ENCODE data around the gene CERK.

Gene CERK

DNA sequence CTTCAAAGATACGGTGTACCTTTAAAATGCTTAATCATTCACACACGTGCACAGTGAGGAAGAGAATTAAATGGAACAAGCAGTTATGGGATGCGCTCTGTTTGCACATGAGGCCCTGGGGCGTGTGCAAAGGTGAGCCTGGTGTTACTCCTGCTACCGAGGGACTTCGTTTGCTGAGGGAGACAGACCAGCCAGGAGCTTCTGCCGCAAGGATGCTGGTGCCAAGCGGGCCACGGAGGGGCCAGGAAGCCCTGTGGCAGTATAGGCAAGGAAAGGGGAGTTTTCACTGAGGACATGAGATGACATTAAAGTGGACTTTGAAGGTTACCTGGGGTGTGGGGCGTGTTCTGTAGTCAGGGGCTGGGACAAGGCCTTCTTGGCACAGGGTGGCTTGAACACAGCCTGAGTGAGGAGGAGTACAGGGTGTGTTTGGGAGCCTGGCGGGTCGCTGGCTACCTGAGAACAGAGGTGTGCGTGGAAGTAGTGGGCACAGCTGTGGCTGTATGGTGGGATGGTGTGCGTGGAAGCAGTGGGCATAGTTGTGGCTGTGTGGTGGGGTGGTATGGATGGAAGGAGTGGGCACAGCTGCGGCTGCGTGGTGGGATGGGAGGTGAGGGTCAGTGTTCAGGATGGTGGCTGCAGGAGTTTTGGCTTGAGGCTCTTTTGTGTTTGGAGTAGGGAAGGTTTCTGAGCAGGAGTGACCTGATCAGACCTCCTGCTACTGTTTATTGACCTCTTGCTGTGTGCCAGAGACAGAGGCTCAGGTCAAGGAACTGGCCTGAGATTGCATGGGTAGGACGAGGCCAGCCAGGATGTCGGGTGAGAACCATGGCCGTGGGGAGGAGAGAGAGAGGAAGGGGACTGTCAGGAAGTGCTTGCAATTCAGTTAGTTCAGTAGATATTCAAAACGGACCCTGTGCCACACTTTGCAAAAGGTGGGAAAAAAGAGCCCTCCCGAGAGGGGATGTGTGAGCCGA lies 38.1 kb upstream of the CERK start:
- WGBS (ENCODE audit: insufficient coverage, insufficient read length) = no CpG with 5 or more reads among the region's 22 CpGs
- Histone ChIP-seq H3K9me3 (ENCODE audit: control insufficient read depth, insufficient read depth, low read length) (no peaks in the 10 kb centered on the region), H3K27ac (ENCODE audit: low read length) (no peak overlapping the region), H3K4me1 (ENCODE audit: control insufficient read depth, insufficient read depth, low read length) (peaks cover 6% of the 10 kb centered on the region; the same call in 1 of the 2 replicates), H3K4me3 (ENCODE audit: low read length) (no peak overlapping the region), H3K36me3 (ENCODE audit: control insufficient read depth, insufficient read depth, low read length) (no peaks in the 10 kb centered on the region), H3K27me3 (ENCODE audit: control insufficient read depth, insufficient read depth, low read length) (no peaks in the 10 kb centered on the region)
- DNase-seq (ENCODE audit: low read depth, low spot score) = no peak

GRCh38 chr22:46774980-46775849 lies 37.2 kb upstream of the CERK start:
- Histone ChIP-seq H3K9me3 (ENCODE audit: control insufficient read depth, insufficient read depth, low read length) (no peaks in the 10 kb centered on the region), H3K27me3 (ENCODE audit: control insufficient read depth, insufficient read depth, low read length) (no peaks in the 10 kb centered on the region), H3K4me1 (ENCODE audit: control insufficient read depth, insufficient read depth, low read length) (peaks cover 6% of the 10 kb centered on the region; the same call in 1 of the 2 replicates), H3K36me3 (ENCODE audit: control insufficient read depth, insufficient read depth, low read length) (no peaks in the 10 kb centered on the region), H3K27ac (ENCODE audit: low read length) (no peak overlapping the region), H3K4me3 (ENCODE audit: low read length) (no peak overlapping the region)
- DNase-seq (ENCODE audit: low read depth, low spot score) = no peak
- WGBS (ENCODE audit: insufficient coverage, insufficient read length) = no CpG with 5 or more reads among the region's 20 CpGs

DNA sequence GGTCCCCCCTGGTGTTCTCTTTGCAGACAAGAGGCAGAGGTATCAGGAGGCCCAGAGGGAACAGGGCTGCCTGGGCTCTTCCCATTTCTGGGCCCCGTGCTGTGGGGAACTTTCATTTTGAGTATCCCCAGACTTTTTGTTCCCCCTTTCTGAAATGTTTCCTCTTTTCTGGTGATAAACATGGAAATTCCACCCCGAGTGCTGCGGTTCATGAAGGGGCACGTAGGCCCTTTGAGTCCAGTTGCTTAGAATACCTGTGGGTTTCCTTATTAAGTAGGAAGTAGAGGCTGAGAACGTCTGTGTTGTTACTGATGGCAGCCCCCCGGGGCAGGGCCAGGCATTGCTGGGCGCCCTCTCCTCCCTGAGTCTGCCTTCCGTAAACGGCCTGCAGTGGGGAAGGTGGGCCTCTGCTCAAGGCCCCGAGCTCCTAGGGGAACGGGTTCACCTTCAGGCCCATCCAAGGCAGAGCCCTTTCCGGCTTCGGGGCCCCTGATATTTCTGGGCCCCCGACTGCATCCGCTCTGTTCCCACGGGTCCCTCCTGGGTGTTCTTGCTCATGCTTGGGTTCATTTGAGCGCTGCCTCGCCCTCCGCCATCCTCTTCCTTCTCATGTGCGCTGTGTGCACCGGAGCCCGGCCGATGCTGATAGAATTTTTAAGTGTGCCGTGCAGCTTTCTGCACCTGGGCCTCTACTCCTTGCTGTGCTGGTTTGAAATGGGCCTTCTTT lies 36.4 kb upstream of the CERK start:
- no CpG with 5 or more reads among the region's 24 CpGs for WGBS (ENCODE audit: insufficient coverage, insufficient read length)
- H3K27ac ChIP-seq (ENCODE audit: low read length) = no peak overlapping the region
- peaks cover 6% of the 10 kb centered on the region; the same call in 1 of the 2 replicates for H3K4me1 ChIP-seq (ENCODE audit: control insufficient read depth, insufficient read depth, low read length)
- H3K4me3 ChIP-seq (ENCODE audit: low read length) = no peak overlapping the region
- DNase-seq (ENCODE audit: low read depth, low spot score) = no peak
- no peaks in the 10 kb centered on the region for H3K9me3 ChIP-seq (ENCODE audit: control insufficient read depth, insufficient read depth, low read length)
- H3K27me3 ChIP-seq (ENCODE audit: control insufficient read depth, insufficient read depth, low read length) = no peaks in the 10 kb centered on the region
- H3K36me3 ChIP-seq (ENCODE audit: control insufficient read depth, insufficient read depth, low read length) = no peaks in the 10 kb centered on the region

DNA sequence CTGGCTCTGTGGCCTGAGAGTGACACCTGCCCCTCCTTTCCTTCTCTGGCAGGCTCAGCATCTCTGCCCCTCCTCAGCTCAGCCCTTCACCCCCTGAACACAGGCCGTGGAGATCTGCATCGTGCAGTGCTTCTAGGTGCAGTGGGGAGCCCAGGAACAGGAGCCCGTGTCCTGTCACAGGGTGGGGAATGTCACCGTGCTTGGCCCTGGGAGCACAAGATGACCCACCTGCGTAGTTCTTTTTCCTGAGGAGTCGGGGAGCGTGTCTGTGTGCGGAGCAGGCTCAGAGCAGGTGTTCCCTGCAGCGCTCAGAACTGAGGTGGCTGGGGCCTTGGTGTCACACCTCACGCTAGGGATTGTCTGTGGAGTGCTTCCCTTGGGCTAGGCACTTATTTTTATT lies 35.0 kb upstream of the CERK start:
- DNase-seq (ENCODE audit: low read depth, low spot score) = no peak
- no CpG with 5 or more reads among the region's 10 CpGs for WGBS (ENCODE audit: insufficient coverage, insufficient read length)
- peaks cover 6% of the 10 kb centered on the region; the same call in 1 of the 2 replicates for H3K4me1 ChIP-seq (ENCODE audit: control insufficient read depth, insufficient read depth, low read length)
- no peaks in the 10 kb centered on the region for H3K9me3 ChIP-seq (ENCODE audit: control insufficient read depth, insufficient read depth, low read length)
- H3K4me3 ChIP-seq (ENCODE audit: low read length) = no peak overlapping the region
- no peak overlapping the region for H3K27ac ChIP-seq (ENCODE audit: low read length)
- no peaks in the 10 kb centered on the region for H3K36me3 ChIP-seq (ENCODE audit: control insufficient read depth, insufficient read depth, low read length)
- no peaks in the 10 kb centered on the region for H3K27me3 ChIP-seq (ENCODE audit: control insufficient read depth, insufficient read depth, low read length)

DNA sequence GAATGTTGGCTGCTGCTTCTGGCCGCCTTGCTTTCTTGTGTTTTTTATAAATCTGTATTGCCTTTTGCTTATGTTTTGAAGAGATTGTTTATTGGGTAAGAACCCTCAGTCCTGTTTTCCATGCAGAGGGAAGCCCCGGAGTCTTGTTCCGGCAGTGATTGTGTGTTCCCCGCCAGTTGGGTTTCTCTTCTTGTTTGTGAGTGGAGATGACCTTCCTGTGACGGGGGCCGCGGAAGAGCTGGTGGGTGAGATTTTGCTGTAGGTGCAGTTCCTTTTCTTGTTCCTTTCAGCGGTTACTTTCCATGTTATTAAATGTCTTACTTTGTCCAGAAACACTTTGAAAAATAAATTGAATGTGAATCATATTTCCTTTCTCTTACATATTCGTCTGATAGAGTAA lies 32.7 kb upstream of the CERK start:
- Histone ChIP-seq H3K9me3 (ENCODE audit: control insufficient read depth, insufficient read depth, low read length) (no peaks in the 10 kb centered on the region), H3K27ac (ENCODE audit: low read length) (no peak overlapping the region), H3K27me3 (ENCODE audit: control insufficient read depth, insufficient read depth, low read length) (no peaks in the 10 kb centered on the region), H3K4me1 (ENCODE audit: control insufficient read depth, insufficient read depth, low read length) (peaks cover 3% of the 10 kb centered on the region; the same call in 1 of the 2 replicates), H3K36me3 (ENCODE audit: control insufficient read depth, insufficient read depth, low read length) (no peaks in the 10 kb centered on the region), H3K4me3 (ENCODE audit: low read length) (no peak overlapping the region)
- no peak for DNase-seq (ENCODE audit: low read depth, low spot score)
- WGBS (ENCODE audit: insufficient coverage, insufficient read length) = no CpG with 5 or more reads among the region's 9 CpGs

DNA sequence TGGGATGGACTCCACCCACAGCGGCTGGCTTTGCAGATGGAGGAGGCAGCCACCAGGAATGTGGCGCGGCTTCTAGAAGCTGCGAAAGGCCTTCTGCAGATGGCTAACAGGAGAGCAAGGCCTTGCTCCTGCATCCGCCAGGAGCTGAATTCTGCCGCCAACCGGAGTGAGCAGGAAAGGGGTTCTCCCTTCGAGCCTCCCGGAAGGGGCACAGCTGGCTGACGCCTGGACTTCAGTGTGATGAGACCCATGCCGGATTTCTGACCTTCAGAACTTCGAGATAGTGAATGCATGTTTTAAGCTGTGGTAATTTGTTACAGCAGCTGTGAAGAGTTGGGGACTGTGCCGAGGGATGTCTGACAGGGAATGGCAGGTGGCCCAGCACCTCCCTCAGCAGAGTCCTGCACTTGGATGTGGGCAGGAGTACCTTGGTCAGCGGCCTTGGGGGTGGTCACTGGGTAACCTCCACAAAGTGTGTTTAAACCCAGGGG lies 32.1 kb upstream of the CERK start:
- DNase-seq (ENCODE audit: low read depth, low spot score) = no peak
- no peaks in the 10 kb centered on the region for H3K9me3 ChIP-seq (ENCODE audit: control insufficient read depth, insufficient read depth, low read length)
- H3K27me3 ChIP-seq (ENCODE audit: control insufficient read depth, insufficient read depth, low read length) = no peaks in the 10 kb centered on the region
- WGBS (ENCODE audit: insufficient coverage, insufficient read length) = no CpG with 5 or more reads among the region's 14 CpGs
- H3K4me1 ChIP-seq (ENCODE audit: control insufficient read depth, insufficient read depth, low read length) = peaks cover 3% of the 10 kb centered on the region; the same call in 1 of the 2 replicates
- no peaks in the 10 kb centered on the region for H3K36me3 ChIP-seq (ENCODE audit: control insufficient read depth, insufficient read depth, low read length)
- no peak overlapping the region for H3K27ac ChIP-seq (ENCODE audit: low read length)
- H3K4me3 ChIP-seq (ENCODE audit: low read length) = no peak overlapping the region

DNA sequence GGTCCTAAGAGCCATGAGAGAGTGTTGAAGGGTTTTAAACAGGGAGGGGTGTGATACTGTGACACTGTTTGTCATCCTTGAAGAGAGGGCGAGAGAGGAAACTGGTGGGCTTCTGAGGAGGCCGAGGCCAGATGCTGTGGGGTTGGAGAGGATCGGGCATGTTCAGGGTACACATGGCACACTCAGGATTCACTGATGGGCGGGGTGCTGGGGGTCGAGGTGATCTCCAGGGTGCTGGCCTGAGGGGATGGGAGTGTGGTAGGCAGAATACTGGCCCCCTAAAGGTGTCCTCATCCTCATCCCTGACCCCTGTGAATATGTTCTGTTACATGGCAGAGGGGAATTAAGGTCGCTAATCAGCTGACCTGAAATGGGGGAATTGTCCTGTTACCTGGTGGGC lies 31.7 kb upstream of the CERK start:
- no CpG with 5 or more reads among the region's 6 CpGs for WGBS (ENCODE audit: insufficient coverage, insufficient read length)
- DNase-seq (ENCODE audit: low read depth, low spot score) = no peak
- no peaks in the 10 kb centered on the region for H3K36me3 ChIP-seq (ENCODE audit: control insufficient read depth, insufficient read depth, low read length)
- H3K4me1 ChIP-seq (ENCODE audit: control insufficient read depth, insufficient read depth, low read length) = peaks cover 3% of the 10 kb centered on the region; the same call in 1 of the 2 replicates
- H3K9me3 ChIP-seq (ENCODE audit: control insufficient read depth, insufficient read depth, low read length) = no peaks in the 10 kb centered on the region
- H3K27me3 ChIP-seq (ENCODE audit: control insufficient read depth, insufficient read depth, low read length) = no peaks in the 10 kb centered on the region
- H3K4me3 ChIP-seq (ENCODE audit: low read length) = no peak overlapping the region
- H3K27ac ChIP-seq (ENCODE audit: low read length) = no peak overlapping the region

DNA sequence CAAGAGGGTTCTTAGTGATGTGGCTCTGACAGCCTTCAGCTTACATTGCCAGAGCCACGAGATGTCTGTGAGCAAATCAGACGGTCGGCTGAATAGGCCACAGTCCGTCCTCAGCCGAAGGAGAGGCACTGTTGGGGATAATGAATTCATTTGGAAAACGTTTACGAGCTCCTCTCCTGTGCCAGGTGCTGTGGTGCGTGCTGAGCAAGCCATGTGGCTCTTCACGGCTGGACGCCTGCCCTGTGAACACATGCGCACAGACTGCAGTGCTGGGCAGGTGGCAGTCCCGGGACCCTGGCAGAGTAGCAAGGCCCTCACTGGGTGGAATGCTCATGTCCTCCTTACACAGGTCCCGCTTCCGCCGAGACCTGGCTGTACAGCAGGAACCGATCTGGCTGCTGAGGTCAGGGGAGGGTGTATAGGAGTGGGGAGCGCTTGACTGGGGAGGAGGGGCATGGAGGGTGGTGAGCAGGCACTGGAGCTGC lies 31.2 kb upstream of the CERK start:
- Histone ChIP-seq H3K4me1 (ENCODE audit: control insufficient read depth, insufficient read depth, low read length) (peaks cover 3% of the 10 kb centered on the region; the same call in 1 of the 2 replicates), H3K9me3 (ENCODE audit: control insufficient read depth, insufficient read depth, low read length) (no peaks in the 10 kb centered on the region), H3K4me3 (ENCODE audit: low read length) (no peak overlapping the region), H3K36me3 (ENCODE audit: control insufficient read depth, insufficient read depth, low read length) (no peaks in the 10 kb centered on the region), H3K27me3 (ENCODE audit: control insufficient read depth, insufficient read depth, low read length) (no peaks in the 10 kb centered on the region), H3K27ac (ENCODE audit: low read length) (no peak overlapping the region)
- no peak for DNase-seq (ENCODE audit: low read depth, low spot score)
- no CpG with 5 or more reads among the region's 17 CpGs for WGBS (ENCODE audit: insufficient coverage, insufficient read length)

GRCh38 chr22:46767249-46767985 lies 29.4 kb upstream of the CERK start:
- H3K4me3 ChIP-seq (ENCODE audit: low read length) = no peak overlapping the region
- no peaks in the 10 kb centered on the region for H3K4me1 ChIP-seq (ENCODE audit: control insufficient read depth, insufficient read depth, low read length)
- DNase-seq (ENCODE audit: low read depth, low spot score) = no peak
- no peak overlapping the region for H3K27ac ChIP-seq (ENCODE audit: low read length)
- H3K9me3 ChIP-seq (ENCODE audit: control insufficient read depth, insufficient read depth, low read length) = no peaks in the 10 kb centered on the region
- no peaks in the 10 kb centered on the region for H3K36me3 ChIP-seq (ENCODE audit: control insufficient read depth, insufficient read depth, low read length)
- WGBS (ENCODE audit: insufficient coverage, insufficient read length) = no CpG with 5 or more reads among the region's 11 CpGs
- H3K27me3 ChIP-seq (ENCODE audit: control insufficient read depth, insufficient read depth, low read length) = no peaks in the 10 kb centered on the region

Data from iPS DF 6.9 (cell line).